ENCODE measurements around the gene NRXN3.
A peak's percentile ranks its signal among the peaks of the same experiment; 100 is the strongest.

NRXN3 gene

DNA sequence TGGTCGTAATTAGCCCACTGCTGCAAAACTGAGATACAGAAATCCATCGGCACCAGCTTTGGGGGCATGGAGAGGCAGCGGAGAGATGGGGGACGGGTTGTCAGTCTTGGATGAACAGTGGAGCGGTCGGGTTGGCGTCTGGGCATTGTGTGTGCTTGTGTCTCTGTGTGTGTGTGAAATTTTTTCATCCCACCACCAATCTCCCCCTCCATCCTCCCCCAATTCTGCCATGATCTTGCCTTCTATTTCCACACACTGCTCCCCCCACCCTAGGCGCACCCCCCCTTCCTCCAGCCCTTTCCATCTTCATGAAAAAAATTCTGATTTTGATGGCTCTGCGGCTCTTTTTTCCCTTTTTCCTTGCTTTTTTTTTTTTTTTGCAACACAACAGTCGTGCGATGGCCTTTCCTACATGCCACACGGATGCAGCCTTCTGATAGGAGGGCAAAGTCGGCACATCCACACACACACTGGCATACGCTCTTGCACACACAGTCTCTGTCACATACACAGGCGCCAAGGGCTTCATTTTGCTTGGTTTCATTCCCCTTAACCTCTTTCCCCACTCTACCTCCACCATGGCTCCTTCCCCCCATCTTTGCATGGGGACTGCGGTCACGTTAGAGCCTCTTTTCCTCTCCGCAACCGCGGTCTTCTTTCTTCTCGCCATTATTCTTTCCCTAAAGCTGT is 3.3 kb downstream of the NRXN3 start:
- DNase-seq (ENCODE audit: low spot score) (no peak), FAIRE-seq (no peak)

DNA sequence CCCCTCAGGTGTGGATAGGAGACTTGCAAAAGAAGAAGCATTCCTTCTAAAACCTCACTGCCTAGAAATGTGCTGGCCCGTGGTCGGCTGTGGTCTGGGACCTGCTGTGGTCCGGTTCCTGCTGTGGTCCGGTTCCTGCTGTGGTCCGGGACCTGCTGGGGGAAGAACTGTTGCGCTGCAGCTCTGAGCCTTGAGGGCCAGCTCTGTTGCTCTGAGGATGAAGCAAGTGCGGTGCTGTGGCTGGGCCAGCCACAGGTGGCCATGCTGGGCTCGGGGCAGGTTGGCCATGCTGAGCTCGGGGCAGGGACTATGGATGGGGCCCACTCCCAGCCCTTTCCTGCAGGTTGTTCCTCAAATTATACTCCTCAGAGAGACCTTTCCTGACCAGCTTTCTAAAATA is 5.2 kb downstream of the NRXN3 start:
- FAIRE-seq, result no peak
- no peak for DNase-seq (ENCODE audit: low spot score)

DNA sequence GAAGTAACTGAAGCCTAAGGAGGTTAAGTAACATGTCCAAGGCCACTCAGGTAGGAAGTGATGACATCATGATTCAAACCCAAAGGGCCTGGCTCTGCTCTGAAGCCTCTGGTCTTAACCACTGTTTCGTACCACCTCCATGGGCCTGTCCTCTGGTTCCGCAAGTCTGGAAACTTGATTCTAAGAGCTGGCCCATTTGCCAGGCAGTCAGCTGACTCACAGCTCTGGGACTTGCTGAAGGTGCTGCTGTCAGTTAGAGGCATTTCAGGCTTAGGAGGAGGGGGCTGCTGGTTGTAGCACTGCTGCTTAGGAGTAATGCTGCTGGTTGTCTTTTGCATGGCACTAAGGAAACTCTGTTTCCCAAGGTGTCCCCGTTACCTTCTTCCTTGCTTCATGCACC is 7.9 kb downstream of the NRXN3 start:
- no peak for FAIRE-seq
- no peak for DNase-seq (ENCODE audit: low spot score)

DNA sequence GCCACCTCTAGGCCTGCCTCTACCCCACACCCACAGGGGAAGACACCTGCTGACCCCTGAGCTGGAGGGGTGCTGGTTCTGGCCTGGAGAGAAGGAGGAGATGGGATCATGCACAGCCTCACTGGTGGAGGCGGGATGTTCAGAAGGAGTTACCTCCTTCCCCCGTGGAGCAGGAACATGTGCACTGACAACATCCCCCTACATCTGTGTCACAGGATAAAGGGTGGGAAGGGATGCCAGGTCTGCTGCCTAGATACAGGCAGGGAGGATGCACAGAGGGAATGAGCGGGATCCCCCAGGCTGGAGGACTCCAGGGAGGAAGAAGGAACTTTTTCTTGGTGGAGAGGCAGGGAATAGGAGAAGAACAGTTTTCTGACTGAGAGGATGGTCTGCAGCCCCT is 8.8 kb downstream of the NRXN3 start:
- no peak for DNase-seq (ENCODE audit: low spot score)
- FAIRE-seq, result peak; percentile 82

DNA sequence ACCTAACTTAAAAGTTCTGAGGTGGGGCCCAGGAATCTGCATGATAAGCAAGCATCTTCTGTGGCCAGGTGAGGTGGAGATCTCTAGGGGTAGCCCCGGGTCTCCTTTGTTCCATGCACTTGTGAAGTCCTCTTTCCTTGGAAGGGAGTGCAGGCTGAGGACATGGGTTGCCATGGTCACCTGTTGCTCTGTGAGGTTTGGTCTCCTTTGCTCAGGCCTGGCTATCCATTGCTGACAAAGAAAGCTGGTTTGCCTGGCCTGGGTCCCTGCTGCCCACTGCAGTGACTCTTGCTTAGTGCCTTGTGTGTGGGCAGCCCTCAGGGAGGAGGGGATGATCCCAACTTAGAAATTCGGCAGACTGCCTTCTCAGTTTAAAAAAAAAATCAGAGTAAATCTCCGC is 11.1 kb downstream of the NRXN3 start:
- DNase-seq (ENCODE audit: low spot score) (no peak), FAIRE-seq (no peak)

DNA sequence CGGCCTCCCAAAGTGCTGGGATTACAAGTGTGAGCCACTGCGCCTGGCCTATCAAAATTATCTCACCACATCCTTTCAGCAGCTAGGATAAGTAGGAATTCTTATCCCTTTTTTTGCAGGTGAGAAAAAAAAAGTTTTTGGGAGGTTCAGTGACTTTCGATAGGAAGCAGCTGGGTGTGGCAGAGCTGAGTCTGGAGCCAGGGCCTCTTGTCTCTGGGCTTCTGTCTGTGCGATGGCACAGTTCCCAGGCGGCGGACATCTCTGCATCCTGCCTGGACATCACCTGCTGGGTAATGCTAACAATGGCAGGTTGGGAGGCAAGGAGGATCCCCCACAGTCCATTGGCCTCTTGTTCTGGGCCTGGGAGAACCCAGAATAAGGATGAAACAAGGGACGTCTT is 12.5 kb downstream of the NRXN3 start:
- FAIRE-seq, result no peak
- DNase-seq (ENCODE audit: low spot score), result no peak

DNA sequence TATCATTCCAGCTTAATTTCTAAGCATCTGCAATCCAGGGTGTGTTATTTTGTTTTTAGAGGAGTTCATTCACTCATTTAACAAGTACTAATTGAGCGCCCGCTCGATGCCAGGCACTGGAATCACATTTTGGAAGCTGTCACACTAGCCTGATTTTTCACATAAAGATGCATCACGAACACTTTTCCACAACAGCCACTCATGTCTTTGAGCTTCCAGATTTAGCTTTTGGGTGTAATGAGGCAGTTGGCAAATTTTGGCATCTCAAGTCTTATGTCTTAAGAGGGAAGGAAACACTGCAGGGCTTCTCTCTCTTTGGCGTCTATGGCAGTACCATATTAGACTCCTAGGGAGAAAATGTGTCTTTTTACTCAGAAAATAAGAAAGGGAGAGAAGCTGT is 14.0 kb downstream of the NRXN3 start:
- FAIRE-seq, result no peak
- DNase-seq (ENCODE audit: low spot score), result no peak

DNA sequence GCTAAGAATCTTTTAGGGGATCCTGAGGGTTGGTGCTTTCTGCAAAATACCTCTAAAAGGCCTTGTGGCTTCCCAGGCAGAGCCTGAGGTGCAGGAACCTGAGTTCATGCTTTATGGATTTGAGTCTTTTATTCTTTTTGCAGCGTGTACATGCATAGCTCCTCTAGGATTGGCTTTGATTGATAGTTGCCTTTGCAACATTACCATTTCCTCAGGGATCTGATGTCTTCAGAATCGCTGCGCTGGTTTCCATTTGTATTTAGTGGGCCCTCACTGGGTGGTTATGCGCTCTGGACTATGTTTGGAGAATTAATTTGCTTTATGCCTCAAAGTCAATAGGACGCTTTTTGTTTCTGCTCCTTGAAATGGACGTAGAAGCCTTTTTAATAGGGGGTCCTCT is 16.1 kb downstream of the NRXN3 start:
- FAIRE-seq (no peak), DNase-seq (ENCODE audit: low spot score) (no peak)

DNA sequence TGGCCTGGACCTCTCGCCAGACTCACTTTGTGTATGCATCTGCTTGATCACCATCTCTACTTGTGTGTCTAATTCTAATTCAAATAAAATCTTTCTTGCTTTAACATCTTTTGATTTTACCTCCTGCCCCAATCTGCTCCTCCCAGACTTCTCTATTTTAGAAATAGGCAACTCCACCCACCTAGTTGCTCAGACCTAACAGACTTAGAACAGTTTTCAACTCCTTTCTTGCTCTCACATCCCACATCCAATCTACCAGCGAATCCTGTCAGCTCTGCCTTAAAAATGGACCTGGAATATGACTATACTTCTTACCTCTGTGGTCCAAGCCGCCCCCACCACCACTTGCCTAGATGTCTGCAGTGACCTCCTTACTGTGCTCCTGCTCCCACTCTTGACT is 18.7 kb downstream of the NRXN3 start:
- FAIRE-seq (no peak), DNase-seq (ENCODE audit: low spot score) (no peak)

DNA sequence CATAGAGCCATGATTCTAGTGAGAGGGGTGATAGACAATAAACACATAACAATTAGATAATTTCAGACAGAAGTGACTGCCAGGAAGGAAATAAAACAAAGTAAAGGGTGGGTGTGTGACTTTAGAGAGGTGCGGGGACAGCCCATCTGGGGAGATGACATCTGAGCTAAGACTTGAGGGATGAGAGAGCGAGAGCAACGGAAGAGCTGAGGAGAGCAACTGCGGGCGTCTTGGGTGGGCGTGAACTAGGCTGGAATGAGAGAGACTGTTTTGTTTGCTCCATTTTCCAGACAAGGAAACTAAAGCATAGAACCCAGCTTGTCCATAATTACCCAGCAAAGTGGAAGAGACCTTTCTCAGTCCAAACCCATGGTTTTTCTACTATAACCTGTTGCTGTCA is 25.3 kb downstream of the NRXN3 start:
- FAIRE-seq (no peak), DNase-seq (ENCODE audit: low spot score) (no peak)

DNA sequence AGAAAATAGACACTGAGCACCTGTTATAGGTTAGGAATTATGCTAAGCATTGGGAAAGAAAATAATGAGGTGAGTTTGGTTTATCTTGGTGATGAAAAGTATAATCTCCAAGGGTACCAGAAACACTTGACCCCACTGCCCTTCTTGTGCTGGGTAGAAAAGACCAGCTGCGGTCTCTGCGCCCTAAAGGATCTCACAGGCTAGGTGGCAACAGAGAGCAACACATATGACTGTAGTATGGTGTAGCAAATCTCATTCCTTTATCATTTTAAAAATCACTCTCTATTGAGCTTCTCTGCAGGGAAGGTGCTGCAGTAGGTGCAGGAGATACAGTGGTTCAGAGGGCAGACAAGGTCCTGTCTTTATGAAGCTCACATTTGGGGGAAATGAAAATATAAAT is 26.1 kb downstream of the NRXN3 start:
- FAIRE-seq, result no peak

DNA sequence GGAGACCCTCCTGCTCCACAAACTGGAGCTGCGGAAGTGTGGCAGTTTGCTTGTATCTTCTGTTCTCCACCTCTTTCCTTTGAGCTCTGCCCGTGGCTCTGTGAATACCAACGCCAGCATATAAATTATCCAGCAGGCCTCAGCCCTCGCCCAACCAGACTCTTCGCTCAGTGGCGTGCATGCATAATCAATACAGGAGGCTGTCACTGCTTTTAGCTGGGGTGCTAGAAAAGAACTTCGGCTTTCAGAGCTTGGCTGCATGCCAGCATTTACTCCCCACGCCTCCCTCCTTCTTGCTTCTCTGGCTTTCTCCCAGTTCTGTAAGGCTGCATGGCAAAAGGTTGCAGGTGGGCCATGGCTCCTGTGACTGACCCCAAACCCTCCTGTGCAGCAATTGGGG is 26.9 kb downstream of the NRXN3 start:
- DNase-seq (ENCODE audit: low spot score) (no peak), FAIRE-seq (no peak)

More for the DNA sequence above, 26.1 kb downstream of the NRXN3 start:
- DNase-seq (ENCODE audit: low spot score), result no peak

DNA sequence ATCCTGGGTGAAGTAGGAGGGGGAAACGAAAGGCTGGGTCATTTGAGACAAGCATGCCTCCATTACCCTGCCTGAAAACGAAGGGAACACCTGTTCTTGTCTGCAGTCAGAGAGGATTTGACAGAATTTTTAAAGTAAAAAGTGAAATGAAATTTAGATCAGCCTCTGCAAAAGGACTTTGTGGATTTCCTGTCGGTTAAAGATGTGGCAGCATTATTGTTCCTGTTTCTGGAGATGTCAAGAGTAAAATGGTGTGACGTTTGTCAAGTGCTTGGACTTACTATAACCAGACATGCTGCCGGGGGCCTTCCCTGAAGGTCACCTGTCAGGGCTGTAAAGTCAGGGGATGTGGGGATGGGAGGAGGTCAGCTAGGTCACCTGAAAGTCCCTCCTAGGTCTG is 32.0 kb downstream of the NRXN3 start:
- FAIRE-seq (no peak), DNase-seq (ENCODE audit: low spot score) (no peak)

DNA sequence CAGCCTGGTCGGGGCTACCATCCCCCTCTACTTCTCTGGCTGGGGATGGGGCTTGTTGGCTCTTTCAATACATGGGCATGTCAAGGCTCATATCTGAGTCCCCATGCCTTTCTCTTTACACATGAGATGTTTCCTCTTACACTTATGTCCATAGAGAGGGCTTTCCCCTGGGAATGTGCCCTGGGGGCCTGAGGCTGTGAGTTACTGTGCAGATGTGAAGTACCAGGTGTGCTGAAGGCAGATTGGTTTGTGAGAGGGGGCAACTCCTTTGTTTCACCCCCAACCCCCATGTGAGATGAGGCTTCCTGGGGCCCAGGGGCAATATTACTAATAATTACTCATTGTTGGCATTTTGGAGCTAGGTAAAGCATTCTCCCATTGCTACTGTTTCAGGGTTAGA is 32.8 kb downstream of the NRXN3 start:
- DNase-seq (ENCODE audit: low spot score) (no peak), FAIRE-seq (no peak)

DNA sequence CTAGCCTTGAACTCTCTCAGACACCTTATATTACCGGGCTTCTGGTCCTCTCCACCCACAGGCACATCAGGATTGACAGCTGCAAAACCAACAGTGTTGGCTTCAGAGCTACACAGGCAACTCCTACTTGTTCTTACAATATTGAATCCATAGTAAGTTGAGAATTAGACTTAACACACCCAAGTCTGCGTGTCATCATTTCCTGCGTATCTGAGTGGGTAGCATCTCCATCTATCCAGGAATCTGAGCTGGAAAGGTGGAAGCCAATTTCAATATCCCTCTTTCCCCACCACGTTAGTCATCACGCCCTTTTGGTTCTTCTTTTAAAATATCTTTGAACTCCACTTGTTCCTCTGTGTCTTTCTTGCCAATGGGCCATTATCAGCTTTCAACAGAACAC is 37.2 kb downstream of the NRXN3 start:
- DNase-seq (ENCODE audit: low spot score), result no peak
- FAIRE-seq, result no peak

DNA sequence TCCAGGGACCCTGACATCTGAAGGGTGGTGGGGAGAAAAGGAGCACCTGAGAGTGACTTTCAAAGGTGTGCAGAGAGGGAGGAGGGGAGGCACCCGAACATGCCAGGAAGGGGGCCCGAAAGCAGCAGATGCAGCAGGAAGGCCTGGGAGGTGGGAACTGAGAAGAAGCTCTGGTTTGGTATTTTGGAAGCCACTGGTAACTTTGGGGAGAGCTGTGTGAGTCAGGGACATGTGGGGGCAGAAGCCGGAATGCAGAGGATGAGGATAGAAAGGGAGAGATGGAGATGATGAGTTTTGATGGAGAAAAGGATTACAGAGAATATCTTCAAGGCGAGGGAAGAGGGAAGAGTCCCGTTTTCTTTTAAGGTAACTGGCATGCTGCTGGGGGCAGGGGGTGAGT is 50.1 kb downstream of the NRXN3 start:
- DNase-seq (ENCODE audit: low spot score) (no peak), FAIRE-seq (no peak)

DNA sequence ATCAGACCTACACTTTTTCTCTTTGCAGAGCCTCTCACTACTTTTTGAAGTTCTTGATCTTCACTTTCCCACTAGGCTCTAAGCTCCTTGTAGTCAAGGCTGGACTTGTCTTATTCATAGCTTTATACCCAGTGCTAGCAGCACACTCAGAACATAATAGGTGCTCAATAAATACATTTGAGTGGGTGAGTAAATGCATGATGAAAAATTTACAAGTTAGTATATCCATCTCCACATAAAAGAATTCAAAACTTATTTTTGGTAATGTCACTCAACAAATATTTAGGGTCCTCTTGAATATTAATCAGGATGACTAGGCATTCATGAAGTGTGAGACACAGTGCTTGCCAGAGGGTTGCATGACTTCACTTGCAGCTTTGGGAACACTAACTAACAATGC is 52.6 kb downstream of the NRXN3 start:
- FAIRE-seq, result no peak
- no peak for DNase-seq (ENCODE audit: low spot score)

DNA sequence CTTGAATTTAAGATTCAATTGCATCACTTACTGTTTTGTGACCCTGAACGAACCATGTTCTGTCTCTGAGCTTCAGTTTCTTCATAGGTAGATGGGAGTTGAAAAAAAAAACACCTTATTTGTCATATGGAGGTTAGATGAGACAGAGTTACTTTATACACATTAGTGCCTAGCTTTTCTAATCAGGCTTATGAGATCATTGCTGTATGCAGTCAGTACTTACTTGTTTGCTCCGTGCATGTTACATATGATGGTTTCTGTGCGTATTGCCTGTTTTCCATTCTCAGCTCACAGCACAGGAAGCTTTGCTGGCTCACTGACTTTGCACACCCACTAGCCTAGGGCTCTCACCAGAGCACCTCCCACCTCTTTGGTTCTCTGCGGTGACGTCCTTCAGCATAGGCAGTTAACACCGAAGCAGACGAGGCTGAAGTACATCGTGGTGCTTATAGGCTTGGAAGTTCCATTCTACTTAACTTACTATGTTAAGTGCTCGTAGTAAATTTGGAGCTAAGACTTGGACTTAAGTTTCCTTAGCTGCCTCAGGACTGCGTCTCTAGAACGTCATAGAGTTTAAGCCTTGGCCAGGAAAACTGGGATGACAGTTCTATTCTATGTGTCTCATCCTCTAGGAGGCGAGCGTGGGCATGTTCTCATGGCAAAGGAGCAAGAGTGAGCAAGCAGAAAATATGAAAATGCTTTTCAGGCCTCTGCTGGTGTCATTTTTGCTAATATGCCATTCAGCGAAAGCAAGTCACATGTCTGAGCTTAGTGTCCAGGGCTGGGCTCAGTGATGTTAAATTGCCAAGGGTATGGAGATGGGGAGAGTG is 57.3 kb downstream of the NRXN3 start:
- FAIRE-seq, result no peak
- no peak for DNase-seq (ENCODE audit: low spot score)

DNA sequence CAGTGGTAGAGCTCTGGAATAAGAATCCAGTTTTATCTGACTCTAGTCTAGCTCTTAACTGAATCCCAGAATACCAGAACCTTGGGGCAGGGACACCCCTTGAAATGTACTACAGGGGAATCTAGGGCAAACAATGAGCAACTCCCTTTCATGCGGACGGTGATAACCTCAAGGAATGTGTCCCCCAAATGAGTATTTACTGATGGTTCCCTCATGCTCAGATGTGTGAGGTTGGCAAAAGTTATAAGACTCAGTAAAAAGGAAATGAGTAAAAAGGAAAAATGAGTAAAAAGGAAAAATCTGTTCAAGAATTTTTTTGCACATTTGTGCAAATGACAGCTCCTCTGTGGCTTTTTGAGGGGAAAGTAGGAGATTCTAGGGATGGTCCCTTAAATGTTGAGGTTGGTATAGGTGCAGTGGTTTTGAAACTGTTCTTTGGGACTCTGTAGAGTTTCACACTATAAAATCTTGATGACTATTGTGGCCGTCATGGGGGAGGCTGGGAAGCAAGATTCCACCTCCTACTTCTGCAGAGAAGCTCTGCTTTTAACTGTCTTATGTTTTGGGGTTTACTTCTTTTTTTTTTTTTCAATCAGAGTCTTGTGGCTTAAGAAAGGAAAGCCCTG is 58.6 kb downstream of the NRXN3 start:
- no peak for FAIRE-seq
- no peak for DNase-seq (ENCODE audit: low spot score)

DNA sequence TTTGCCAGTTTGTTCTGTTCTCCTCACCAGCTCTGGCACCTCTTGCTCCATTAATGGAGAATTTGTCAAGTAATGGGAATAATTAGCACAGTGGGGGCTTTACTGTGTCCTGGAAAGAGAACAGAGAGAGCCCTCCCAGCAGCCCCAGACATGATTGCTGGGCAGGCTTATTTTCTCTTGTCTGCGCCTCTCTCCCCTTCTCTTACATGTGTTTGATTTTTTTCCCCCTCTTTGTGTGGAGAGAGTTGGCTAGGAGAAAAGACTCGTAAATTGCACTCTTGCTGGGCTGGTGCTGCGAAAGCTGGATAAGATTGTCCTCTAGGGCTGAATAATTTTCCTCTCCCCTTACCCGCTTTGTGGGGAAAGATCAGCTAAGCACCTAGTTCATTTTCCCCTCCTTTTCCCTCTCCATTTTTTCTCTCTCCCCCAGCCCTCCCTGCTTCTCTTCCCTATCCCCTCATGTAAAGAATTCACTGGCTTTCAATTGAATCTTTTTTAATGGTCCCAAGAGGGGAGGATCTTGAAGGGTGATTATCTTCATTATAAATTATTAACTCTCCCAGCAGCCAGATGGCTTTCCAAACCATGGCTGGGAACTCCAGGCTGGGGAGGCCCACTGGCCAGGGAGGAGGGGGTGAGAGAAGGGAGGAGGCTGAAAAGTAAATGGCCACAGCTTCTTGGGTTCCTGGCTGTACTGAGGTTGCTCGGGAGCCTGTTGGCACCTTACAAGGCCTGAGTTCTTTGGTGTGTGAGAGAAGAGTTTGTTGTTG is 62.2 kb downstream of the NRXN3 start:
- DNase-seq (ENCODE audit: low spot score), result no peak

DNA sequence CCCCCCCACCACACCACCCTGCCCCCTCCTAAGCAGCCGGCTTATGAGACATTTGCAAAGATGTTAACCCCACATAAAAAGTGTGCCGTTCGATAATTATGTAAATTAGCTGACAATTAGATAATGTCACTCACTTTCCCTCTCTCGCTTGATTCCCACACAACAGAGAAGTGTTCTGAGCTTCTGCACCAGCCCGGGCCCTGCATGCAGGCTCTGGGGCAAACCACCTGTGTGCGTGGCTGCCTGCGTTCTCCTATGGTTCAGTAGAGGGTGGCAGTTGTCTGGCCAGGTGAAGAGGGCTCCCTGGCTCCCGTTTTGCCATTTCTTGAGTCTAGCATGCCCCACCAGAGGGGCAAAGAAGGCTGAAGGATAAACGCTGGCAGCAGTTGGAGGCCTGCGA is 68.0 kb downstream of the NRXN3 start:
- no peak for FAIRE-seq
- DNase-seq (ENCODE audit: low spot score), result no peak

More for the DNA sequence above, 62.2 kb downstream of the NRXN3 start:
- FAIRE-seq, result no peak

DNA sequence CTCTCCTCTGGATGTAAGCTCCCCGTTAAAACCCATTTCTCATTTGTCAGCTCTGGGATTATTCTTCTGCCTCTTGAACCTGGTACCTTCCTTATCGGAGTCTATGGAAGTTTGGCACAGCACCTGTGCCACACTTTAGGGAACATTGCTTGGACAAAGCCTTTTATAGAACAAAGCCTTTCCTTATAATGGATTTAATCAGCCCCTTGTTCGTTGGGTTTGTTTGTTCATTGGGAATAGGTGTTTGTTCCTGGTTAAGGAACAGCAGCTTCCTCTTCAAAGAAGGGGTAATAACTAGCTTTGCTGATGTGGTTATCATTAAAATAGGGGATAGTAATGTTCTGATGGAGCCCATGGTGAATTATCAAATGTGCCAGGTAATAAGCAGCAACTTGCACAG is 70.4 kb downstream of the NRXN3 start:
- FAIRE-seq, result no peak

More for the DNA sequence above, 70.4 kb downstream of the NRXN3 start:
- no peak for DNase-seq (ENCODE audit: low spot score)

All from urothelium cell line (cell line).